B cell (primary cell): ENCODE results near the gene ZNF484. TPM values are rescaled to one million over a fixed set of nuclear protein-coding genes. Genes with fewer than 3 reads are reported as not detected.
"Not testable (repeated sequence)": the region's sequence is repeated elsewhere in the genome, so short reads cannot be mapped to it uniquely, and the experiment has no call there.

Experiments used
- ATAC-seq: fragments of 200-7000 bp; cut with Tn5 transposase; one replicate; pipeline ENCODE4 v1.10.0; 2021; ENCODE audit warnings: low read depth, mild to moderate bottlenecking, moderate number of reproducible peaks, moderate library complexity
- CTCF ChIA-PET: fragments of 350-600 bp; sonication (Branson Sonifier 250); formaldehyde crosslinking; loops from one replicate; lab custom pipeline; 2021; ENCODE audit warnings: antibody characterized with exemption, inconsistent platforms; lab: Charles Lee
- POLR2A ChIA-PET: fragments of 350-600 bp; sonication (Branson Sonifier 250); formaldehyde crosslinking; loops from one replicate; lab custom pipeline; 2021; ENCODE audit warnings: antibody characterized with exemption; lab: Charles Lee
- DNase-seq: peaks from one replicate; pipeline ENCODE4 v3.0.0; 2013
- H2AFZ ChIP-seq: 2 replicates; pipeline ENCODE4 v1.6.1; 2012; ENCODE audit warnings: mild to moderate bottlenecking, low read depth, low read length; ENCODE audit not compliant: insufficient read depth, poor library complexity, severe bottlenecking
- H3K27ac ChIP-seq, 2 donors: 1 replicate in 1 of 2; 2 replicates in 1 of 2; pipeline ENCODE4 v1.5.1; 2012 to 2013; ENCODE audit warnings: low read length in 2 of 2, mild to moderate bottlenecking in 2 of 2, moderate library complexity in 1 of 2
- H3K27me3 ChIP-seq, 4 experiments: fragments of 200-600 bp in 1 of 4; sonication (generic) in 1 of 4; replicated peaks in 1 of 4; 1 replicate in 2 of 4; 2 replicates in 2 of 4; pipeline versions ENCODE4 v1.6.1 to v1.7.0; 2013 to 2016; ENCODE audit warnings: low read length in 3 of 4, mild to moderate bottlenecking in 2 of 4, mixed read lengths in 1 of 4, moderate library complexity in 1 of 4; ENCODE audit not compliant: insufficient read depth in 4 of 4, control insufficient read depth in 3 of 4; ENCODE audit errors: control extremely low read depth in 1 of 4
- H3K36me3 ChIP-seq, 2 experiments: replicated peaks in 1 of 2; 1 replicate in 1 of 2; 2 replicates in 1 of 2; pipeline versions ENCODE4 v1.6.1 to v1.7.1; 2013; ENCODE audit warnings: low read length in 1 of 2; ENCODE audit not compliant: insufficient read depth in 2 of 2, control insufficient read depth in 1 of 2; ENCODE audit errors: control extremely low read depth in 1 of 2, extremely low read depth in 1 of 2
- H3K4me1 ChIP-seq, 2 donors: fragments of 200-600 bp in 1 of 2; sonication (generic) in 1 of 2; 1 replicate in 1 of 2; 2 replicates in 1 of 2; pipeline versions ENCODE4 v1.5.1 to v1.6.1; 2013 to 2017; ENCODE audit warnings: low read length in 2 of 2; ENCODE audit not compliant: control insufficient read depth in 2 of 2, insufficient read depth in 2 of 2
- H3K4me2 ChIP-seq: replicated peaks from 2 replicates; pipeline ENCODE3; 2012; ENCODE audit warnings: mild to moderate bottlenecking, low read depth, low read length; ENCODE audit not compliant: poor library complexity, severe bottlenecking
- H3K4me3 ChIP-seq, 5 experiments: fragments of 200-600 bp in 1 of 5; sonication (generic) in 1 of 5; 1 replicate in 3 of 5; 2 replicates in 2 of 5; pipeline versions ENCODE4 v1.5.1 to v1.7.0; 2011 to 2016; ENCODE audit warnings: low read length in 4 of 5, mild to moderate bottlenecking in 4 of 5, low read depth in 2 of 5, control low read depth in 1 of 5, moderate library complexity in 1 of 5; ENCODE audit not compliant: insufficient read depth in 1 of 5; ENCODE audit errors: control extremely low read depth in 1 of 5, extremely low read depth in 1 of 5
- H3K79me2 ChIP-seq: fragments of 200-600 bp; sonication (generic); one replicate; pipeline ENCODE4 v1.6.0; 2016; ENCODE audit warnings: low read length; ENCODE audit not compliant: control insufficient read depth, insufficient read depth
- H3K9ac ChIP-seq: fragments of 200-600 bp; sonication (generic); 2 replicates; pipeline ENCODE4 v1.6.1; 2017; ENCODE audit warnings: mild to moderate bottlenecking, low read length, moderate library complexity
- H3K9me3 ChIP-seq, 3 donors: one replicate each; pipeline versions ENCODE4 v1.6.1 to v1.7.1; 2013; ENCODE audit warnings: low read length in 2 of 3; ENCODE audit not compliant: control insufficient read depth in 2 of 3, insufficient read depth in 1 of 3; ENCODE audit errors: control extremely low read depth in 1 of 3
- H4K20me1 ChIP-seq: 2 replicates; pipeline ENCODE4 v1.6.0; 2012; ENCODE audit warnings: mild to moderate bottlenecking, low read length; ENCODE audit not compliant: insufficient read depth, control insufficient read depth, poor library complexity, severe bottlenecking
- H3K27ac Mint-ChIP-seq: one replicate; pipeline ENCODE4 v1.8.0; 2021; ENCODE audit warnings: mixed read lengths
- H3K27me3 Mint-ChIP-seq: one replicate; pipeline ENCODE4 v1.8.0; 2021; ENCODE audit warnings: mixed read lengths
- H3K4me1 Mint-ChIP-seq: one replicate; pipeline ENCODE4 v1.8.0; 2021; ENCODE audit warnings: mixed read lengths
- H3K4me3 Mint-ChIP-seq: one replicate; pipeline ENCODE4 v1.8.0; 2021; ENCODE audit warnings: mixed read lengths
- H3K9me3 Mint-ChIP-seq: one replicate; pipeline ENCODE4 v1.8.0; 2022; ENCODE audit warnings: mixed read lengths; ENCODE audit not compliant: insufficient read depth
- EZH2 ChIP-seq: IDR thresholded peaks from 2 replicates; pipeline ENCODE4 v1.6.1; 2012; ENCODE audit warnings: borderline replicate concordance, low read depth, mild to moderate bottlenecking, moderate library complexity, low read length; ENCODE audit not compliant: insufficient read depth, poor library complexity, severe bottlenecking
- WGBS: methylation state at CpG from one replicate; pipeline ENCODE4 v1.1.5; 2013; ENCODE audit warnings: missing lambda C conversion rate; ENCODE audit not compliant: insufficient coverage; 5-methylcytosine and 5-hydroxymethylcytosine counted together
- intact Hi-C: fragments of 100-400 bp; cut with micrococcal nuclease; formaldehyde crosslinking; loops from one replicate; pipeline ENCODE4 v1.10.0; 2022
- polyA plus RNA-seq: library from polyadenylated mRNA; depleted of rRNA; stranded (reverse); fragments of >200 nt; gene quantifications from 2 replicates; pipeline ENCODE4 v1.2.3, GENCODE V29; 2012
- total RNA-seq, 2 donors: library from RNA; stranded (reverse); fragments of 120-200 nt in 1 of 2; gene quantifications; 1 replicate in 1 of 2; 2 replicates in 1 of 2; pipeline versions ENCODE4 v1.2.3 to v1.2.4, GENCODE V29; 2013 to 2022
- TF ChIP-seq, protein P1 (sequence below): fragments of 200-600 bp; IDR thresholded peaks from one replicate; pipeline ENCODE4 v1.8.0; 2022; ENCODE audit warnings: antibody characterized with exemption, mild to moderate bottlenecking

The ZNF484 gene
- total and polyA plus RNA-seq, 2 donors (not counting 1 experiment from before 2014, with no cell fraction given), result 2.2 to 22.7 TPM

GRCh38 chr9:92875373-92875772 is 2.5 kb downstream of the ZNF484 start:
- H3K9ac ChIP-seq, result no peak overlapping the region
- peaks cover 61% of the 10 kb centered on the region for H3K79me2 ChIP-seq
- Mint-ChIP-seq H3K9me3 (no peaks in the 10 kb centered on the region), H3K27me3 (no peaks in the 10 kb centered on the region), H3K4me1 (peaks cover 34% of the 10 kb centered on the region), H3K27ac (no peak overlapping the region), H3K4me3 (no peak overlapping the region)
- no peaks in the 10 kb centered on the region for H3K9me3 ChIP-seq
- no peak overlapping the region for H2AFZ ChIP-seq
- ATAC-seq, result no peak
- WGBS, result no CpG with 5 or more reads among the region's 1 CpG
- ChIA-PET POLR2A (no interaction called here), CTCF (no interaction called here)
- H3K4me1 ChIP-seq, result peaks cover 3 to 9% of the 10 kb centered on the region in 2 donors
- no peaks in the 10 kb centered on the region for H4K20me1 ChIP-seq
- H3K27me3 ChIP-seq, result no peaks in the 10 kb centered on the region
- H3K4me3 ChIP-seq, result no peak overlapping the region
- TF ChIP-seq, protein P1, sequence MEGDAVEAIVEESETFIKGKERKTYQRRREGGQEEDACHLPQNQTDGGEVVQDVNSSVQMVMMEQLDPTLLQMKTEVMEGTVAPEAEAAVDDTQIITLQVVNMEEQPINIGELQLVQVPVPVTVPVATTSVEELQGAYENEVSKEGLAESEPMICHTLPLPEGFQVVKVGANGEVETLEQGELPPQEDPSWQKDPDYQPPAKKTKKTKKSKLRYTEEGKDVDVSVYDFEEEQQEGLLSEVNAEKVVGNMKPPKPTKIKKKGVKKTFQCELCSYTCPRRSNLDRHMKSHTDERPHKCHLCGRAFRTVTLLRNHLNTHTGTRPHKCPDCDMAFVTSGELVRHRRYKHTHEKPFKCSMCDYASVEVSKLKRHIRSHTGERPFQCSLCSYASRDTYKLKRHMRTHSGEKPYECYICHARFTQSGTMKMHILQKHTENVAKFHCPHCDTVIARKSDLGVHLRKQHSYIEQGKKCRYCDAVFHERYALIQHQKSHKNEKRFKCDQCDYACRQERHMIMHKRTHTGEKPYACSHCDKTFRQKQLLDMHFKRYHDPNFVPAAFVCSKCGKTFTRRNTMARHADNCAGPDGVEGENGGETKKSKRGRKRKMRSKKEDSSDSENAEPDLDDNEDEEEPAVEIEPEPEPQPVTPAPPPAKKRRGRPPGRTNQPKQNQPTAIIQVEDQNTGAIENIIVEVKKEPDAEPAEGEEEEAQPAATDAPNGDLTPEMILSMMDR, result no peak
- TF ChIP-seq EZH2, result no peak
- no peak for DNase-seq
- no peak overlapping the region for H3K4me2 ChIP-seq
- no peaks in the 10 kb centered on the region for H3K36me3 ChIP-seq
- no peak overlapping the region for H3K27ac ChIP-seq
- intact Hi-C loops, result no loop called here

DNA sequence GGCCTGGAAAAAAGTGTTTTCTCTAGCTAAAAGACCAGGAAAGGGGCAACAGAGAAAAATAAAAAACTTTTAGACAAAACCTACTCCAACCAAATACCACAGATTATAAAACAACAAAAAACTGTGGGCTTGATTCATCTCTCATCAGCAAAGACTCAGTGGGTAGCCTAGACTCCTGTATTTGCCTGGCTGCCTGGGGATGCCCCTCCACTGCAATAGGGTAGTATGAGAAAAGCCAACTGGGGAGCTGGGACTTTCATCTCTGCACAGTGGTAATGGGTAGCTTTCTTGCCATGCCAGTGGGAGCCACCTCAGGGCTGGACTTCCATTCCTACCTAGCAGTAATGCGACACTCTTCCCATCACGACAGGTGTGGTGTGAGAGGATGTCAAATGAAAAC is 7.5 kb downstream of the ZNF484 start:
- POLR2A ChIA-PET, result no interaction called here
- intact Hi-C loops, result no loop called here

DNA sequence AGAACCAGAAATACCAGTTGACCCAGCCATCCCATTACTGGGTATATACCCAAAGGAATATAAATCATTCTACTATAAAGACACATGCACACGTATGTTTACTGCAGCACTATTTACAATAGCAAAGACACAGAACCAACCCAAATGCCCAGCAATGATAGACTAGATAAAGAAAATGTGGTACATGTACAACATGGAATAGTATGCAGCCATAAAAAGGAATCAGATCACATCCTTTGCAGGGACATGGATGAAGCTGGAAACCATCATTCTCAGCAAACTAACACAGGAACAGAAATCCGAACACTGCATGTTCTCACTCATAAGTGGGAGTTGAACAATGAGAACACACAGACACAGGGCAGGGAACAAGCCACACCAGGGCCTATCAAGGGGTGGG is 11.2 kb downstream of the ZNF484 start:
- H3K27ac ChIP-seq, H3K27me3 ChIP-seq, POLR2A ChIA-PET, H2AFZ ChIP-seq, intact Hi-C loops, ATAC-seq, H3K9ac ChIP-seq, H3K4me1 ChIP-seq, H3K9me3 Mint-ChIP-seq, H3K4me3 Mint-ChIP-seq, H3K27me3 Mint-ChIP-seq, H3K4me3 ChIP-seq, H3K27ac Mint-ChIP-seq, CTCF ChIA-PET, H3K4me2 ChIP-seq, H3K9me3 ChIP-seq, DNase-seq: not testable (repeated sequence)
- WGBS, result no CpG with 5 or more reads among the region's 2 CpGs
- Histone ChIP-seq H3K79me2 (peaks cover 61% of the 10 kb centered on the region), H4K20me1 (peaks cover 30% of the 10 kb centered on the region), H3K36me3 (peaks cover 6 to 25% of the 10 kb centered on the region in 2 experiments)
- H3K4me1 Mint-ChIP-seq, result peaks cover 12% of the 10 kb centered on the region

More for the DNA sequence above, 7.5 kb downstream of the ZNF484 start:
- Histone ChIP-seq H3K27me3 (no peaks in the 10 kb centered on the region), H3K36me3 (peaks cover 6 to 25% of the 10 kb centered on the region in 2 experiments), H3K9me3 (no peaks in the 10 kb centered on the region), H3K4me2 (no peak overlapping the region), H4K20me1 (peaks cover 19% of the 10 kb centered on the region), H3K9ac (no peak overlapping the region), H2AFZ (no peak overlapping the region), H3K4me1 (peaks cover 0 to under 1% of the 10 kb centered on the region in 2 donors), H3K4me3 (no peak overlapping the region), H3K79me2 (peaks cover 71% of the 10 kb centered on the region), H3K27ac (no peak overlapping the region)
- DNase-seq (no peak), ATAC-seq (no peak)
- Mint-ChIP-seq H3K9me3 (no peaks in the 10 kb centered on the region), H3K27me3 (no peaks in the 10 kb centered on the region), H3K4me3 (no peak overlapping the region), H3K4me1 (peaks cover 15% of the 10 kb centered on the region), H3K27ac (no peak overlapping the region)
- no CpG with 5 or more reads among the region's 2 CpGs for WGBS
- no peak for TF ChIP-seq EZH2
- TF ChIP-seq, protein P1, result no peak
- CTCF ChIA-PET, result no interaction called here
